ENCODE measurements around the gene SLC37A1. TPM values are rescaled to one million over a fixed set of nuclear protein-coding genes. Genes with fewer than 3 reads are reported as not detected.

The SLC37A1 gene
- total RNA-seq, 1 experiment from 2014 or later: 15.0 TPM

DNA sequence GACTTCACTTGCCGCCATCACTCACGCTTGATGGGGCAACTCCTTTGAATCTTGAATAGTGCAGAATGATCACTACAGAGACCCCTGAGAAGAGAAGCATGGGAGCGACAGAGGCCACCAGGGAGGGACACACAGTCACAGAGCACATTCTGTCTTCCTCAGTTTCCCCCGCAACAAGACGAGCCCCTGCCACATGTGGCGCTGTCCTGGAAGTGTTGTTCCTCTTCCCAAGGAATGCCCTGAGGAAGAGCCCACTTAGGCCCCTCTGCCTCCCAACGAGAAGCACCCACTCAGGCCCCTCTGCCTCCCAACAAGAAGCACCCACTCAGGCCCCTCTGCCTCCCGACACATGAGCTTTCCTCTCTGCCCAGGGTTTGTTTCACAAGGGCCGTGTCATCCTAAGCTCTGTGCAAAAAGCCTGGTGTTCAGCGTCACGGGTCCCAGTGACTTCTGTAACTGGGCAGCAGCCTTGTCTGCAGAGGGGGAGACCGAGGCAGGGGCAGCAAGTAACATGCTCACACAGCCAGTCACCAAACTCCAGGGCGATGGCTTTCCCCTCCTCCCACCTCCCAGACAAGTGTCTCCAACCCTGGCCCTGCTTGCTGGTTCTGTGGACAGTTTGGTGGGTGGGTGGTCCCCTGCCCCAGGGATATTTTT, 19.8 kb downstream of the SLC37A1 start:
- DNase-seq (ENCODE audit: low read depth, low spot score): no peak
- Histone ChIP-seq H3K9ac (ENCODE audit: low read length) (no peak overlapping the region), H3K4me3 (replicated peaks in 1 of 2; ENCODE audit: low read depth in 1 of 2, low read length in 2 of 2) (no peak overlapping the region), H3K27ac (ENCODE audit: low read depth, low read length) (no peak overlapping the region), H3K4me2 (ENCODE audit: low read length) (no peak overlapping the region), H3K9me2 (ENCODE audit: insufficient read depth) (no peaks in the 10 kb centered on the region), H3K27me3 (ENCODE audit: insufficient read depth, low read length) (no peaks in the 10 kb centered on the region), H3K9me3 (ENCODE audit: control insufficient read depth in 1 of 2, insufficient read depth in 1 of 2, low read depth in 1 of 2, low read length in 2 of 2) (no peaks in the 10 kb centered on the region), H4K20me1 (ENCODE audit: insufficient read depth) (no peaks in the 10 kb centered on the region), H3K36me3 (ENCODE audit: control insufficient read depth in 1 of 2, insufficient read depth in 2 of 2, low read length in 2 of 2) (0 out of 4 replicates have a peak, but pooled peaks cover 0 to 6% of the 10 kb centered on the region in 2 experiments), H3K79me2 (ENCODE audit: insufficient read depth, low read length) (no peaks in the 10 kb centered on the region), H3K4me1 (ENCODE audit: control insufficient read depth in 1 of 2, insufficient read depth in 2 of 2, low read length in 2 of 2) (no peaks in the 10 kb centered on the region), H2AFZ (ENCODE audit: low read depth, low read length, poor library complexity, severe bottlenecking) (no peak overlapping the region)
- TF ChIP-seq SP1 (IDR thresholded peaks at IDR 0.05; ENCODE audit: low read depth) (no peak), SIN3A (IDR thresholded peaks at IDR 0.05; ENCODE audit: low read depth) (no peak), RAD21 (IDR thresholded peaks at IDR 0.05; ENCODE audit: low read depth) (no peak), ZNF274 (IDR thresholded peaks at IDR 0.05; ENCODE audit: low read depth, low read length) (no peak), POLR2AphosphoS5 (IDR thresholded peaks at IDR 0.05; ENCODE audit: low read depth, low read length) (no peak), EZH2 (IDR thresholded peaks at IDR 0.05) (no peak), ZBTB33 (IDR thresholded peaks at IDR 0.05; ENCODE audit: extremely low read depth, insufficient replicate concordance, low read length) (no peak)
- TF ChIP-seq, protein P1, sequence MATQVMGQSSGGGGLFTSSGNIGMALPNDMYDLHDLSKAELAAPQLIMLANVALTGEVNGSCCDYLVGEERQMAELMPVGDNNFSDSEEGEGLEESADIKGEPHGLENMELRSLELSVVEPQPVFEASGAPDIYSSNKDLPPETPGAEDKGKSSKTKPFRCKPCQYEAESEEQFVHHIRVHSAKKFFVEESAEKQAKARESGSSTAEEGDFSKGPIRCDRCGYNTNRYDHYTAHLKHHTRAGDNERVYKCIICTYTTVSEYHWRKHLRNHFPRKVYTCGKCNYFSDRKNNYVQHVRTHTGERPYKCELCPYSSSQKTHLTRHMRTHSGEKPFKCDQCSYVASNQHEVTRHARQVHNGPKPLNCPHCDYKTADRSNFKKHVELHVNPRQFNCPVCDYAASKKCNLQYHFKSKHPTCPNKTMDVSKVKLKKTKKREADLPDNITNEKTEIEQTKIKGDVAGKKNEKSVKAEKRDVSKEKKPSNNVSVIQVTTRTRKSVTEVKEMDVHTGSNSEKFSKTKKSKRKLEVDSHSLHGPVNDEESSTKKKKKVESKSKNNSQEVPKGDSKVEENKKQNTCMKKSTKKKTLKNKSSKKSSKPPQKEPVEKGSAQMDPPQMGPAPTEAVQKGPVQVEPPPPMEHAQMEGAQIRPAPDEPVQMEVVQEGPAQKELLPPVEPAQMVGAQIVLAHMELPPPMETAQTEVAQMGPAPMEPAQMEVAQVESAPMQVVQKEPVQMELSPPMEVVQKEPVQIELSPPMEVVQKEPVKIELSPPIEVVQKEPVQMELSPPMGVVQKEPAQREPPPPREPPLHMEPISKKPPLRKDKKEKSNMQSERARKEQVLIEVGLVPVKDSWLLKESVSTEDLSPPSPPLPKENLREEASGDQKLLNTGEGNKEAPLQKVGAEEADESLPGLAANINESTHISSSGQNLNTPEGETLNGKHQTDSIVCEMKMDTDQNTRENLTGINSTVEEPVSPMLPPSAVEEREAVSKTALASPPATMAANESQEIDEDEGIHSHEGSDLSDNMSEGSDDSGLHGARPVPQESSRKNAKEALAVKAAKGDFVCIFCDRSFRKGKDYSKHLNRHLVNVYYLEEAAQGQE (IDR thresholded peaks at IDR 0.05; ENCODE audit: low read depth): no peak
- TF ChIP-seq, protein P2, sequence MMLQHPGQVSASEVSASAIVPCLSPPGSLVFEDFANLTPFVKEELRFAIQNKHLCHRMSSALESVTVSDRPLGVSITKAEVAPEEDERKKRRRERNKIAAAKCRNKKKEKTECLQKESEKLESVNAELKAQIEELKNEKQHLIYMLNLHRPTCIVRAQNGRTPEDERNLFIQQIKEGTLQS (IDR thresholded peaks at IDR 0.05): no peak
- TF ChIP-seq, protein P3, sequence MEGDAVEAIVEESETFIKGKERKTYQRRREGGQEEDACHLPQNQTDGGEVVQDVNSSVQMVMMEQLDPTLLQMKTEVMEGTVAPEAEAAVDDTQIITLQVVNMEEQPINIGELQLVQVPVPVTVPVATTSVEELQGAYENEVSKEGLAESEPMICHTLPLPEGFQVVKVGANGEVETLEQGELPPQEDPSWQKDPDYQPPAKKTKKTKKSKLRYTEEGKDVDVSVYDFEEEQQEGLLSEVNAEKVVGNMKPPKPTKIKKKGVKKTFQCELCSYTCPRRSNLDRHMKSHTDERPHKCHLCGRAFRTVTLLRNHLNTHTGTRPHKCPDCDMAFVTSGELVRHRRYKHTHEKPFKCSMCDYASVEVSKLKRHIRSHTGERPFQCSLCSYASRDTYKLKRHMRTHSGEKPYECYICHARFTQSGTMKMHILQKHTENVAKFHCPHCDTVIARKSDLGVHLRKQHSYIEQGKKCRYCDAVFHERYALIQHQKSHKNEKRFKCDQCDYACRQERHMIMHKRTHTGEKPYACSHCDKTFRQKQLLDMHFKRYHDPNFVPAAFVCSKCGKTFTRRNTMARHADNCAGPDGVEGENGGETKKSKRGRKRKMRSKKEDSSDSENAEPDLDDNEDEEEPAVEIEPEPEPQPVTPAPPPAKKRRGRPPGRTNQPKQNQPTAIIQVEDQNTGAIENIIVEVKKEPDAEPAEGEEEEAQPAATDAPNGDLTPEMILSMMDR (IDR thresholded peaks at IDR 0.05 in 2 of 3, conservative IDR thresholded peaks at IDR 0.05 in 1 of 3; ENCODE audit: borderline replicate concordance in 1 of 3, insufficient read depth in 1 of 3, low read depth in 2 of 3, low read length in 2 of 3): no peak
- CTCF ChIA-PET: no interaction called here
- RAD21 ChIA-PET (ENCODE audit: low non-redundant PET in 1 of 2, low total read pairs in 2 of 2, uncharacterized antibody in 2 of 2, unreplicated experiment in 2 of 2): no interaction called here
- no TSS peak for BruUV-seq (replicated peaks)
- POLR2A ChIA-PET: no interaction called here
- intact Hi-C loops (cut with micrococcal nuclease): loop anchor here (10.0 kb wide), 2 partner anchors 149 to 379 kb away; no protein-coding TSS in a partner anchor
- ATAC-seq: no peak

All from HCT116 (cell line).